Activated CD4-positive, alpha-beta T cell treated with anti-CD3 and anti-CD28 coated beads for 1 hour (primary cell): ENCODE data around the gene CERS6.
"Not testable (repeated sequence)": the region's sequence is repeated elsewhere in the genome, so short reads cannot be mapped to it uniquely, and the experiment has no call there.

Experiments
- DNase-seq: peaks from one replicate; pipeline ENCODE4 v3.0.0-alpha.2; 2020

CERS6 gene

DNA sequence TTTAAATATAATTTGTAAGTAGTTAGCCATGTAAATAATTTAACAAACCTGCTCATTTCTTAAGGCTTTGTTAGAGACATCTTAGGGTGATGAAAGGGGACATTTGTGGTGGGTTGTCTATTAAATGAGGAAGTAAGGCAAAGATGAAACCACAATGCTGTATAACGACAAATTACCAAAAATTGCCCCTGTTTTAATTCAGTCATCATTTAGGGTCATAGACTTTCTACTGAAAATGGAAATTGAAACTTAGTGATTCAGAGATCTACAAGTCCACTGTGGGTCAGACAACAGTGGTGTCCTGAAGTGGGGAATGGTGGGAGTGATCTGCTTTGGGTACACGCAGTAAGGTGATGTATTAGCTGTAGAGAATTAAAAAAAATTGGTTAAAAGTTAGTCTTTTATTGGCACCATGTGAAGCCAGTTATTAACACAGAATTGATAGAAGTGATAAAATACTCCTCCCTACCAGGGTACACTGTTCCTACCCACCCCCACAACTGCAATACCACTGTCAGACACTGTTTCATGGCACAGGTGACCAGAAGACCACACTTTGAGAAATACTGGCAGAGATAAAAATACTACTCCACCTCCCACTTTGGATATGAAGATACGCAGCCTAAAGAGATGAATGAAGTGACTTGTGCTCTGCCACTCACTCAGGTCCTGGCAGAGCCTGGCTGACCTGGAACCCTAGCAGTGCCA lies 13.4 kb downstream of the CERS6 start:
- no peak for DNase-seq

DNA sequence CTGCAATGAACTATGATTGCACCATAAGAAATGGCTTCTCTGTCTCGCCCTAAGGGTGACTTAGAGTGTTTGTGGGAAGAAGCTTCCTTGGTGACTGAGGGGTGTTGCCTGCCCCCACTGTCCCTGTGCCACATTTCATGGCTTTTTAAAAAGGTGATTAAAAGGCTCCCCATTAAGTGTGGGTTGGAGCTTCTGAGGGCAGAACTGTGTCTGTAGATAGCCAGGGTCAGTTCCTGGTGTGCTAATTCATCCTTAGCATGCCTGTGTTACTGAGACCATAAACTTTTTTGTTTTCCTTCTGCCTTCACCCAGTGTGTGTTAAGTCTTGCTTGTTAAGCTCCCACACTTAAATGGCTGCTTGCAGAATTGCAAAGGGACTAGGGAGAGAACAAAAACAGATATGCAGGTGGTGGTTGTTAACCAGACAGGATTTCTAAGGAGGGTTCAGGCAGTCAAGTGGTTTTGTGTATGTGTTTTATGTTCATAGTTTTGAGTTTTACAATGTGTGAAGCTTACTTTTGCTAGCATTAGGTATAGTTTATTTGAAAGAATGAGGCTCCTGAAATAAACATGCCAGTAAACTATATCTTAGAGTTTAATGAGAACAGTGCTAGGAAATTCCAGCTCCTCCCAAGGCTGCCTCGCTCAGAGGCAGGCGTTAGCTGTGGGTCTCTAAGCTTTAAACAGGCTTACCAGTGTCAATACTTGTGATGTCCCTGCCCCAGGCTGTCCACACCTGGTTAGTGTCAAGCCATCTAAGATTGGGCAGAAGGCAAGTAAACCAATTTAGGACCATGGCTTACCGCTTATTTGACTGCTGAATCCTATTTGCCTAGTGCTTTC lies 14.5 kb downstream of the CERS6 start:
- DNase-seq: no peak

- DNase-seq: no peak
Measured at GRCh38 chr2:168471163-168471475, 15.0 kb downstream of the CERS6 start.

GRCh38 chr2:168475636-168476035 lies 19.6 kb downstream of the CERS6 start:
- no peak for DNase-seq

- DNase-seq: no peak
Measured at GRCh38 chr2:168478206-168478605, 22.1 kb downstream of the CERS6 start.

DNA sequence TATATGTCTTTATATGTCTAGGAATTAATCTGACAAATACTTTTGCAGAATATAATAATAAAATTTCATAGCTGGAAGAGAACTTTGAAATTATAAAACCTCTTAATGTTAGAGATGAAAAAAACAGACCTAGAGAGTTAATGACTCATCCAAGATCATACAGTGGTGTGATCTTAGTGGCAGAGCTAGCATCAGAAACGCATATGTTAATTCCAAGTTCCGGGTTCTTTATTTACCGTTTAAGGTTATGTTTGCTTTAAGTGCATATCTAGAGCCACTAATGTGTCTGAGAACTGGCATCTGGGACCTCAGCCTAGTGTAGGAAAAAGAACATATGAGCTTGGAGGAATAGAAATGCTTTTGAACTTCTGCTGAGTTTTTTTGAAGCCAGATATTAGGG lies 24.3 kb downstream of the CERS6 start:
- DNase-seq: no peak

DNA sequence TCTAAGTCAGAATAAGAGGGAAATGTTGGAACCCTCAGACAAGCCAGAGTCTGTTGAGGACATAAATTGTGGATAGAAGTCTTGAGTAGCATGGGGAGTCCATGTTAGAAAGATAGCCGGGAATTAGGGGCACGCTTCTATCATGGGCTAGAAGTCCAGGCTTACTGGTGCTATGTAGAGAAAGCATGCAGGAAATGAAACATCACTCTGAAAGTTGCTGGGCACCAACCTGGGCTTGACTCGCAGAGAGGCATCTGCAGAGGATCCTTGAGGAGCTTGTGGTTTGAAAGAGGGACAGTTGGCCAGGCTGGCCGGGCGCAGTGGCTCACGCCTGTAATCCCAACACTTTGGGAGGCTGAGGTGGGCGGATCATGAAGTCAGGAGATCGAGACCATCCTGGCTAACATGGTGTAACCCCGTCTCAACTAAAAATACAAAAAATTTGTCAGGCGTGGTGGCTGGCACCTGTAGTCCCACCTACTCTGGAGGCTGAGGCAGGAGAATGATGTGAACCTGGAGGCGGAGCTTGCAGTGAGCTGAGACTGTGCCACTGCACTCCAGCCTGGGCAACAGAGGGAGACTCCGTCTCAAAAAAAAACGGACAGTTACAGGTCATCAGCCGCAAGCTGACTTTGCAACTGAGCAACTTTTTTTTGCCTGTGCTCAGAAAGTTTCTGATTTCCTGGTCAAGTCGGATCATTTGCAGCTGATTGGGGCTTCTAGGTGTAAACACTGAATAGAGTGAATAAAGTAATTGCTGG lies 24.9 kb downstream of the CERS6 start:
- no peak for DNase-seq

DNA sequence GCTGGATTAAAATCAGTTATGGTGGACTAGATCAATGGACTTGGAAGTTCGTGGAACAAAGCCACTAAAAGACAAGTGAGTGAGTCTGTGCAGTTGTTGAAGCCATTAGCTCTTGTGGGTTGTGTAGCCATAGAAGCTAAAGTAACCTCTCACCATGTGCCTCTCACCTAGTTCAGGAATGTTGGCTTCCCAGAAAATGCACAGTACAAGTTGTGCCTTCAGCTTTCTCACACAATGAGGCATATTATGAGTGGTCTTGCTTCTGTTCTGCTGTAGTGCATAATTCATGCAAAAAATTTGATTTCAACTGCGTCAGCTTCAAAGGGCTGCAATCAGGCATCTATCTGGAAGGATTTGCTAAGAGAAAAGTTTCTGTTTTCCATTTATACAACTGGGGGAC lies 26.2 kb downstream of the CERS6 start:
- no peak for DNase-seq

GRCh38 chr2:168482952-168483831 lies 27.1 kb downstream of the CERS6 start:
- DNase-seq: no peak

DNA sequence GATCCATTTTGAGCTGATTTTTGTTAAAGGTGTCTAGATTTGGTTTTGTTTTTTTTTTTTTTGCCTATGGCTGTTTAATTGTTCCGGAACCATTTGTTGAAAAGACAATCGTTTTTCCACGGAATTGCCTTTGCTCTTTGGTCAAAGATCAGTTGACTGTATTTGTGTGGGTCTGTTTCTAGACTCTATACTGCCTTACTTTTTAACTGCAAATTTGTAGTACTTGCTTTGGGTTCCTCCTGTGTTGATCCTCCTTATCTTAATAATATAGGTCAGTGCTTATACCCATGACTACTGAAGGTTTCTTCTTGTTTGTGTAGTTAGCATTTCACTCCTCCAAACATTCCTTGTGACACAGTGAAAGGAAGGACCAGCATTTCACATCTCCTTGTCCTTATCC lies 30.4 kb downstream of the CERS6 start:
- no peak for DNase-seq

- no peak for DNase-seq
Measured at GRCh38 chr2:168490015-168490874, 34.2 kb downstream of the CERS6 start.

DNA sequence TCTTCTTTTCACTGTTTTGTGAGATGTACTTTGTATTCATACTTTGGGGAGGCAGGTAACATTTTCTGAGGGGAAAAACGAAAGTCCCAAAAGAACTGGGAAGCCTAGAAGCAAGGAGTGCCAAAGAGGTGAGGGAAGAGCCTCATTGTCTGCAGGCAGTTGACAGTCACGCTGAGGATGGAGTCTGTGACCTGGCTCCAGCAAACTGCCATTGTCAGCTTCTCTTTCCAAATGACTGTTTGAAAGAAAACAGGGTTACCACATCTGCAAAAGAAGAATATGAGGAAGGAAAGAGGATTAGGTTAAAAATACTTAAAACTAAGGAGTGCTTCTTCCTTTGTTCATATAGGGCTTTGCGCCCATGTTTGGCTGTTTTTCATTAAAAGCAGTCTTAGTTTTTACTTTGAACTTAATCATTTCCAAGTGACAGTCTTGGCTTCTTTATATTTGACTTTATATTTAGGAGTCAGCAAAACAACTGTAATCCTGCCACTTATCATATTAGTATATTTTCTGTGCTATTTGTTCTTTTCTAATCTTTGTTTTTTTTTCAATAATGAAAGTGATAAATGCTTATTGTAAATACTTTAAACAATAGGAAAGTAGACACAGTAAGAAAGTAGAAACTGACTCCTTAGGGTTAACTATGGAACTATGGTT lies 35.0 kb downstream of the CERS6 start:
- no peak for DNase-seq

DNA sequence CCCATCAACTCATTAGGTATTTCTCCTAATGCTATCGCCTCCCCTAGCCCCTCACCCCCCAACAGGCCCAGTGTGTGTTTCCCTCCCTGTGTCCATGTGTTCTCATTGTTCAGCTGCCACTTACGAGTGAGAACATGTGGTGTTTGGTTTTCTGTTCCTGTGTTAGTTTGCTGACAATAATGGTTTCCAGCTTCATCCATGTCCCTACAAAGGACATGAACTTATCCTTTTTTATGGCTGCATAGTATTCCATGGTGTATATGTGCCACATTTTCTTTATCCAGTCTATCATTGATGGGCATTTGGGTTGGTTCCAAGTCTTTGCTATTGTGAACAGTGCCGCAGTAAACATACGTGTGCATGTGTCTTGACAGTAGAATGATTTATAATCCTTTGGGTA lies 35.7 kb downstream of the CERS6 start:
- not testable (repeated sequence) for DNase-seq

GRCh38 chr2:168493219-168493618 lies 37.1 kb downstream of the CERS6 start:
- not testable (repeated sequence) for DNase-seq

DNA sequence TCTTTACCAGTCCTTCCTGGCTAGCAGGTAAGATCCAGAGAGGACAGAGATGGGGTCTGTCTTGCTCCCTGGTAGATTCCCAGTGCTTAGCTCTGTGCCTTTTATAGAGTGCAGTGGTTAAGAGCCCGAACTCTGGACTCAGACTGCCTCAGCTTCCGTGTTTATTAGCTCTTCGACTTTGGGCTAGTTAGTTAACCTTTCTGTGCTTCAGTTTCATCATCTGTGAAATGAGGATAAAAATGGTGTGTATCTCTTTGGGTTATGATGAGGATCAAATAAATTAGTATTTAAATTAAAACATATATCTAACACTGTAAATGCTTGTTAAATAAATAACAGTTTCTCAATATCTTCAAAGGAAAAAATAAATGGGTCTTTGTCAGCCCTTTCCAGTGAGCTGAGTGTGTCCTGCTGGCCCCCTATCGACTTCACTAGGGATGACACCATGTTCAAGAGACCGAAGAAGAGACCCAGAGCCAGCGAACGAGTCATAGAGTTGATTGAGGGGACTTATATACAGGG lies 38.2 kb downstream of the CERS6 start:
- no peak for DNase-seq

GRCh38 chr2:168495524-168495923 lies 39.5 kb downstream of the CERS6 start:
- no peak for DNase-seq

GRCh38 chr2:168496906-168497305 lies 40.8 kb downstream of the CERS6 start:
- no peak for DNase-seq

DNA sequence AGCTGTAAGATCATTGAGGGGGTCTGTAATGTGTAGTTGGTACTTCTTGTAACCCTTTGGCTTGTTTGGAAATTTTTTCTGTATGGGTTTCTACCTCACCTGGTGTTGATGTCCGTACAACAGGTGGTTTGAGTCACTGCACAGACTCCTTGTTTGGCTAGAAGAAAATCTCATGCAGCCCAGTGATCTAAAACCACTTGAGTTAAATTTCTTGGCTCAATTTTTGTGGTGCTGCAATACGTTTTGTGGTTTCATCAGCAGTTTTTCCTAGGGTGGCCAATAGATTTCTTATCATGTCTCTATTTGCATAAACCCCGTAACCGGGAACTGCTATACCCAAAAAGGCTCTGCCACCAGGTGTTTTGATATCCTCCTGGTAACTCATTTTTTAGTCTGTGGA lies 43.4 kb downstream of the CERS6 start:
- DNase-seq: no peak

GRCh38 chr2:168500516-168500915 lies 44.4 kb downstream of the CERS6 start:
- no peak for DNase-seq

DNA sequence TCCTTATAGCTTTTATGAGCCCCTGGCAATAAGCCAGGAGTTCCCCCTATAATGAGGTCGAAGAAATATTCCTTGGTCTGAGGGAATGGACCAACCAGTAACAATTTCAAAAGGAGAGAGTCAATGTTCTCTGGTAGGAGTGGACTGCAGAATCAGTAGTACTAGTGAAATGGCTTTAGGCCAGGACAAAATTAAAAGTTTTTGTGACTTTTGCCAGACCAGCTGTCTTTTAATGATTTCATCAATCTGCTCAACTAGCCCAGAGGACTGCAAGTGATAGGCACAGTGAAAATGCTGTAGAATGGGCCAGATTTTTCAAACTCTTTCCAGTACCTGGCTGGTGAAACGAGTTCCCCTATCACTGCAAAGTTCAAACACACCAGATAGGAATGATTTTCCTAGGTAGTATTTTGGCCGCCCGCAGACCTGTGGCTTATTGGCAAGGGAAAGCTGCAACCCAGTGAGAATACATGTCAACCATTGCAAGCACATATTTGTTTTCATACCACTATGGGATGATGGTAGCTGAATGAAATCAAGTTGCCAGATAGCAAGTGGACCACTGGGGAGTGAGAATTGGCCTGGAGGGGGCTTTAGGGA lies 45.5 kb downstream of the CERS6 start:
- no peak for DNase-seq

- not testable (repeated sequence) for DNase-seq
Measured at GRCh38 chr2:168502852-168503251, 46.8 kb downstream of the CERS6 start.
